ENCODE data around the gene SSR4. TPM values are rescaled to one million over a fixed set of nuclear protein-coding genes. Genes with fewer than 3 reads are reported as not detected.
A peak's percentile ranks its signal among the peaks of the same experiment; 100 is the strongest.

The SSR4 gene
- total RNA-seq, 1 donor from 2014 or later, result 168 TPM

DNA sequence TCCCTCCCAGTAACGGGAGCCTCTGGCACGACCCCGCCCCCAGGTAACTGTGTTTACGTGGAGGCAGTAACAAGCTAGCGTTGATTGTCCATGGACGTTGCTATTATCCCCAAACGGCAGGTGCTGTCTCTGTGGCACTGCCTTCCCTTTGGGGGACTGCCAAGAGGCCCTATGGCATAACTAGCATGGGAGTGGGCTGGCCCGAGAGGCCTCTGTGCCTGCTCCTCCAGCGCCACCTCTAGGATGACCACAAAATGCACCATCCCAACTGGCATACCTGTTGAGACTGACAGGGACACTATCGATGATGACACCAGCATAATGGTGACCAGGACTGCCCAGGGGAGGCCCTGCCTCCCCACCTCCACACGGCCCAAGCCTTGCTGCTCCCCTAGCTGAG is 12.2 kb upstream of the SSR4 start:
- peak; percentile 14 for ATAC-seq

DNA sequence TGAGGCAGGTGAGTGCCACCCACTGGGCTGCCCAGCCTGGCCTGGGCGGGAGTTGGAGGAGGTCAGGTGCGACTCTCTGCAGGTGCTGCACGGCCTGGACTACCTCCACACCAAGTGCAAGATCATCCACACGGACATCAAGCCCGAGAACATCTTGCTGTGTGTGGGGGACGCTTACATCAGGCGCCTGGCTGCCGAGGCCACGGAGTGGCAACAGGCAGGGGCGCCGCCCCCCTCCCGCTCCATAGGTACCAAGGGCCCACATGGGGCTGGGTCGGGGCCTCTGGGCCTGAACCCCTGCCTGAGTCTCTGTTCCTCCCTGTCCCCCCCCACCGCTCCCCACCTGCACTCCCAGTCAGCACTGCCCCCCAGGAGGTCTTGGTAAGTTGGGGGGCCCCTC is 11.6 kb upstream of the SSR4 start:
- ATAC-seq, result no peak

DNA sequence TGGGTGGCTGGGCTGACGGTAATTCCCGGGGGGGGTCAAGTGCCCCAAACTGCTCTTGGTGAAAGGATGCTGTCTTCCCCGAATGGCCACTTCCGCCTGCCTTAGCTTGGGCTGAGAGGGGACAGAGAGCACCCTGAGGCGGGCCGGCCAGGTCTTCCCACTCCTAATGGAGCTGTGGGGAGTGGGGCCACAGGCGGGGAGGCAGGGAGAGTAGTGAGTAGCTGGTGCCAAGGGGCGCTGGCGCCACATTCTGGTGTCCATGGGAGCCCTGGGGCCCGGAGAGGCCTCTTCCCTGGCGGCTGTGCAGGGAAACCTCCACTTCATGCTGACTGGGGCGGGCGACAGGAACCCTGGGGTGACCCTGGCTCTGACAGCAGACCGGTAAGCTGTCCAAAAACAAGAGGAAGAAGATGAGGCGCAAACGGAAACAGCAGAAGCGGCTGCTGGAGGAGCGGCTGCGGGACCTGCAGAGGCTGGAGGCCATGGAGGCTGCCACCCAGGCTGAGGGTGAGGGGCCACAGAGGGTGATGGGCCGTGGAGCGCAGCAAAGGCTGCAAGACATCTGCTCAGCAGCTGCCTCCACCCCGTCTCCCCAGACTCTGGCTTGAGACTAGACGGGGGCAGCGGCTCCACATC is 11.0 kb upstream of the SSR4 start:
- no peak for ATAC-seq

DNA sequence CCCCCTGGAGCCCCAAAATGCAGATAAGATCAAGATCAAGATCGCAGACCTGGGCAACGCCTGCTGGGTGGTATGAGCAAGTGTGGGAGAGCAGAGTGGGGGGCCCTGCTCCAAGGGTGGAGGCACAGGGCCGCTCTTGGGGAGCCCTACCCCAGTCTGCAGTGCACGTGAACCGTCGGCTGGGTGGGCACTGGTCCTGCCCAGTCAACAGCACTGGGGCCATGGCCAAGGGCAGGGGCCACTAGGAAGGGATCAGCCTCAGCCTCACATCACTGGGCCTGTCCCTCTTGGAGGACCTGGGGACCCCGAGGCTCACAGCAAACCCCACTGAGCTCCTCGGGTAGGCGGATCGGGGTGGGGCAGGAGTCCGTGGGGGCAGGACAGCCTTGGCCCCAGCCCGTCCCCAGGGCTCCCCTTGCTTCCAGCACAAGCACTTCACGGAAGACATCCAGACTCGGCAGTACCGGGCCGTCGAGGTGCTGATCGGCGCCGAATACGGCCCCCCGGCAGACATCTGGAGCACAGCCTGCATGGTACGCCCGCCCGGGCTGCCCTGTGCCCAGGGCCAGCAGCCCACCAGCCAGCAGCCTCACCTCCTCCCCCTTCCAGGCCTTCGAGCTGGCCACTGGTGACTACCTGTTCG is 10.0 kb upstream of the SSR4 start:
- ATAC-seq, result no peak

DNA sequence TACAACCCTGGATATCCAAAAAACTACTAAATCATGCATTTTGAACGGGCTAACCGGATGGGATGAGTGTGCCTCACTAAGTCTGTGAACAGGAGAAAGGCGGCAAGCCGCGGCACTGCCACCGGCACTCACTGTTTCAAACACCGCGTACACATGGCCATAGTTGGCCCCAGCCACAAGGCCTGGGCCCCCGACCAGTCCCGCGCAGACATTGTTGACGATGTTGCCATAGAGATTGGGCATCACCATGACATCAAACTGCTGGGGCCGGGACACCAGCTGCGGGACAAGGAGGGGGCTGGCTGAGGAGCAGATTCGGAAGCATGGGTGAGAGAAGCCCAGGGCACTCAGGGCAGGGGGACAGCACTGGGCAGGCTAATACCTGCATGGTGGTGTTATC is 7.8 kb upstream of the SSR4 start:
- ATAC-seq, result no peak

DNA sequence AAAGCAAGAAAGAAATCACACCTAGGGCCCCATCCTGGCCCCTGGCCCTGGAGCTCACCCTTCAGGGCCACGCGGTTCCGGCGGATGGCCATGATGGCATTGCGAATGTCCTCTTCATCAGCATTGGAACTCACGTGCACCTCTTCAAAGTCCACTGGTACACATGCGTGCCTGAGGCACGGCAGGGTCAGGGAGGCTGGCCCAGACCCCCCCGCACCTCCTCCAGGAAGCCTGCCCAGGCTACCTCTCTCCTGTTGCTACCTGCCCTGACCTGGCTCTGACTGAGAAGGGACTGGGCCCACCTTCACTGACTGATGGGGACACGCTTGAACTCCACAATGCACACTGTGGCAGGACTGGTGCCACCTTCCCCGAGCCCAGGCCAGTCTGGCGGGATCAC is 4.8 kb upstream of the SSR4 start:
- ATAC-seq, result no peak

DNA sequence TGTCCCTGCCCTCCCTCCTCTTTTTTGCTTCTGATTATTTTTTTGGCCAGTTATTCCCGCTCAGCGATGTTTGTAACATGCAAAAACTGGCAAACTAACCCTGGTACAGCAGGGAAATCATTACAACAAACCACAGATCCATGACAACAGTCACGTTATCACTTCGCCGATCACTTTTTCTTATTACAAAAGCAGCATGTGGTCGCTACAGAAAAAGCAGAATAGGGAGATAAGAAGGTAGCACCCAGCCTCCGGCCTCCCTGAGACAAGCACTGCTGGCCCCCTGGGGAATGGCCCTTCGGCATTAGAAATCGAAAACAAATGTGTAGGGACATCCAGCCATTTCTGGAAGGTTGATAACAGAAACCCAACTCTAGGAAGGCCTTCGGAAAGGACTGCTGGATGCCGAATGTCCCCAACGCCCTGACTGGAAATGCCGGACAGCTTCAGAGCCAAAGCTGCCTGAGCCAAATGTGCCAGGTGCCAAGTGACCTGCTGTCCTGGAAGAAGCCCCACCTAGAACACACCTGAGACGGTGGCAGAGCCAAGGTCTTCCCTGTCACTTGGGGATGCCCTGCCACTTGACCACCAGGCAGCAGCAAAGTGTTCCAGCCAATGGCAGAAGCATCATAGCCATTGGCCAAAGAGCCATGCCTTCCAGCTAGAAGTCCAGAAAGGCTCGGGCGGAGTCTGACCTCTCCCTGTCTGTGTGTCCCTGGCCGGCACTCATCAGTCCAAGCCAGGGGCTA is 3.2 kb upstream of the SSR4 start:
- ATAC-seq, result no peak

DNA sequence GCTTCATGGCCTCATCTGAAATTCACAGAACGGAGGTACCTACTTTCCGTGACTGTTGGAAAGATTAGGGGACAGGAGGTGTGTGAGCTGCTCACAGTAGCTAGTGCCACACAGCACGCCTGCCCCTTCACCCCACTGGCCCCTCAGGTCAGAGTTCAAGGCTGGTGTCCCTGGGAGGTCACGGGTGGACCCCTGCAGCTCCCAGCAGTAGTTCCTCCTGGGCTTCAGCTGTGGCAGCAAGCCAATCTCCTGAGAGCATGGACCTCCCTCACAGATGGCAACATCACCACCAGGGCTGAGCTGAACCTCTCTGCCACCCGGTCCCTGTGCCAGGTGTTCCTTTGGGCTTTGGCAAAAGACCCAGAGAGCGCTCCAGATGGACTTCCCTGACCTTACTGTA is 2.1 kb upstream of the SSR4 start:
- no peak for ATAC-seq

DNA sequence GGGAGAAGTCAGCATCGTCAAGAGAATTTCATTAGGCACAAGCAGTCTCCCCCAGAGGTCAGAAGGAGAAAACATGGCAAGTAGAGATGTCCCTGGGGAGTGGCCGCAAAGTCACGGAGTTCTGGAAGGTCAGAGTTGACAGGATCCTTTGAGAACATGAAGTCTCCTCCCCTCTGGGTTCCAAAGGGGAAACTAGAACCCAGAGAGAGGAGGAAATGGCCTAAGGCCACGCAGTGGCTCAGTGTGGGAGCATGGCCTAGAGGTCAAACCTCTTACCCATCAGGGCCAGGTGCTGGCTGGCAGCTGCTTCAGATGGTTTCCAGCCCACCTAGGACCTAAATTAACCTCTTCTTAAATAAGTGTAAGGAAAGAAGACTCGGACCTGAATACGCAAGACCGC is 1.2 kb upstream of the SSR4 start:
- ATAC-seq, result no peak

DNA sequence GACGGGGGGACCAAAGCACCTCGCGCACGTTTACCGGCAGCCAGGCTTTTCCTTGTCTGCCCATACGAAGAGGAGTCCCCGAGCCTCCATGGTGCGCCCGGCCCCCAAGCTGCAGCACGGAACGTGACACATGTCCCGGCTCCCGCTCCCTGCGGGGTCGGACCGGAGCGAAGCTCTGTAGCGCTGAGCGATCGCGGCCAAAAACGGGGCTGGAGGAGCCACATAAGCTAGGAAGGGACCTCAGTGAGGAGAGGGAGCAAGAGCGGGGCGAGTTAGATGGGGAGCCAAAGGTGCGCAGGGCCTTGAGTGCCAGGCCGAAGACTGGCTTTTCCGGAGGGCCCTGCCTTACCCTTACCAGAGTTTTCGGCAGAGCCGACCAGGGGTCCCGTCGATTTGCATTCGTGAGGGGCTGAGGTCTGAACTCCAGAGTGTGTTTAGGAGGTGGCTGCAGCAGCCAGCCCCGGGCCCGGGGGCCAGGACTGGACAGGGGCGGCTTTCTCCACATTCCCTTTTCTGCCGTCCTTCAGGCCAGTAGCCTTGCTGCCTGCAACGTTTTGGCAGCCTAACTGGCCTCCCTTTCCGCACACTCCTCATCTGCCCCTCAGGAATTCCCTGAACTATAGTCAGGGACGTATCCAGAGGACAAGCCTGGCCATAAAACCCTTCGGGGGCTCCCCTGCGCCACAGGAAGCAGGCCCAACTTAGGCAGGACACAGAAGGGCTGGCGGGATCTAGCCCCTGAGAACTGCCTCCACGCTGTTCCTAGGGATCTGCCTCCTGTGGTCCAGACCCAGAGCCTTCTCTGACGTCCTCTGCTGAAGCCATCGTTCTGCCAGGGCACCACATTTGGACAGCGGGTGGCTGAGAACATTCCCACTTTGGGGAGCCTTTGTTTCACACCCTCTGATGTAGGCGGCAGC is 689 bp downstream of the SSR4 start:
- ATAC-seq, result peak; percentile 7

DNA sequence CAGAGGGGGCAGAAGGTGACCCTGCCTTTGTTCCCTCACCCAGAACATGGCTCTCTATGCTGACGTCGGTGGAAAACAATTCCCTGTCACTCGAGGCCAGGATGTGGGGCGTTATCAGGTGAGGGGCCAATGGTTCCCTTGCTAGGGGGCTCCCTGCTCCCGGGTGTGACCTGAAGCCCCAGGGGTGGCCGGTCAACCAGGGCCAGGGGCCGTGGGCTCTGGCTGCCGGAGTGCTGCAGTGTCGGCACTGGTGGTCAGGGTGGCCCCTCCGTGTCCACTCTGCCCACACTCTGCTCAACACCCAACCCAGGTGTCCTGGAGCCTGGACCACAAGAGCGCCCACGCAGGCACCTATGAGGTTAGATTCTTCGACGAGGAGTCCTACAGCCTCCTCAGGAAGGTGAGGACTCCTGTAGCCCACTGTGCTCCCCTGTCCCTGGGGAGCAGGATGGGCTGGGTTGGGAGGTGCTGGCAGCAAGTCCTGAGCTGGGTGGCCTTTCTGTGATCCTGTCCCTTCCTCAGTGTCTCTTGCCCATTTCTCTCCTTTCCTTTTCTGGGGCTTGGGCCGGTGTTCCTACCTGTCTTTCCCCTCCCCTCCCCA is 3.0 kb downstream of the SSR4 start:
- no peak for ATAC-seq

DNA sequence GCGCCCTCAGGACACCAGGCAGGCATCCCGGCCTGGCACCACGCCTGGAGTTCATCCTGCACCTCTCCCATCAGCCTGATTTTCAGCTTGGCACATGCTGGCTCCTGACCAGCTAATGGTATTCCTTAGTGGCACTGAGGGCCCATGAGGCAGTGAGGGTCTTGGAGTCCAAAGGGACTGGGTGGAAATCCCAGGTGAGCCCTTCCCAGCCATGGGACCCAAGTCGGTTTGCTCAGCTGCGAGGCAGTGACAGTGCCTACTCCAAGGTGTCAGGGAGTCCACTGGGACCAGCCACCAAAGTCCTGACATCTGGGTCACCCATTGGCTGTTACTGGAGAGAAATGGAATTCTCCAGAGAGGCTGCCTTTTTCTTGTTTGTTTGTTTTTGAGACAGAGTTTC is 4.9 kb downstream of the SSR4 start:
- no peak for ATAC-seq

DNA sequence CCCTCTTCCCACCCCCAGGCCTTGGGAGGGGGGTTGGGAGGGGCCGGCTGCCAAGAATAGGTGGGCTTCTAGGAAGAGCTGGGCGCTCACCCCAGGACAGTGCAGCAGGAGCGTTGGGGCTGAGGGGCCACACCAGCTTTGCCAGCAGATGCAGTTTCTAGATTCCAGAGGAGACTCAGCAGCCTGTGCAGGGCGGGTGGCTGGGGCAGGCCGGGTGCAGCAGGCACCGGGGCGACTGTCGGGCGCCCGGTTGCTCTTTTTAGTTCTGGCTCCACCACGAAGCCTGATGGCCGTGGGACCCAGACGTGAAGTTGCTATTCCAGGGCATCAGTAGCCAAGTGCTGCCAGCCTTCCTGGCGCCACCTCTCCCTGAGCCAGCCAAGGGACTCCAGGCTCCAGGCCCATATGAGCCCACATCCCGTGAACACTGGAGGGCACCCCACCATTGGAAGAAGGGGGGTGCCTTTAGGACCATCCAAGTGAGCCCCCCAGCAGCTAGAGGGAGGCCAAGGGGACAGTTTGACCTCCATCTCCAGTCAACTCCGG is 5.8 kb downstream of the SSR4 start:
- ATAC-seq, result no peak

DNA sequence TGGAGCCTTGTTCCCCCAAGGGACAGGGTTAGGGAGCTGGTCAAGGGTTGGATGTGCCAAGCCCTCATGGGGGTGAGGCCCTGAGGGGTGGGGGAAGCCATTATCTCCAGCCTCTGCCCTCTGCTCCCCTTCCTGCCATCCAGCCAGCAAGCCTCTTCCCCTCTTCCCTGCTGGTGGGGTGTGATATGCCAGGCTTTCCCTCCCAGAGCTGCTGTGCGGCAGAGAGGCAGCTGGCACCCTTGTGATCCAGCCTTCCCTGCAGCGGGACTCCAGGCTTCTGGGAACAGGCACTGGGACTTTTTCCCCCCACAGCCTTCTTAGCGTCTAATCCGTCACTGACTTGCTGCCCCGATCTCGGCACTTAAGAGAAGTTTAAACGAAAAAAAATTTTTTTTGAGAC is 6.3 kb downstream of the SSR4 start:
- no peak for ATAC-seq

DNA sequence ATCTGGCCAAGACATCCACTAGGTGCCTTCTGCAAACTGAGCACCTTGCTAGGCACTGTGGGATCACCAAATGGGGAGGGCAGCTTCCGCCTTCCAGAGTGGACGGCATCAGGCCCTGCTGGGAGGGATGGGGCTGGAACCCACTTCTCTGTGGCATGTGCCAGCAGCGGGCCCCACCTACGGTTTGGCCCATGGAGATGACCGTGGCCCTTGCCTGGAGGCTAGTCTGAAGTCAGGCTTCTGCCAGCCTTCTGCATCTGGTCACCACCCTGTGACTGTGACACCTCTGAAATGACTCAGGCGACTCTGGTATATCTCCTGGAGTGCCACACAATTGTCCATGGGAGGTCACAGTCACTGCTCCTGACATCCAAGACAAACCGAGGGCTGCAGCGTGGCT is 7.2 kb downstream of the SSR4 start:
- no peak for ATAC-seq

DNA sequence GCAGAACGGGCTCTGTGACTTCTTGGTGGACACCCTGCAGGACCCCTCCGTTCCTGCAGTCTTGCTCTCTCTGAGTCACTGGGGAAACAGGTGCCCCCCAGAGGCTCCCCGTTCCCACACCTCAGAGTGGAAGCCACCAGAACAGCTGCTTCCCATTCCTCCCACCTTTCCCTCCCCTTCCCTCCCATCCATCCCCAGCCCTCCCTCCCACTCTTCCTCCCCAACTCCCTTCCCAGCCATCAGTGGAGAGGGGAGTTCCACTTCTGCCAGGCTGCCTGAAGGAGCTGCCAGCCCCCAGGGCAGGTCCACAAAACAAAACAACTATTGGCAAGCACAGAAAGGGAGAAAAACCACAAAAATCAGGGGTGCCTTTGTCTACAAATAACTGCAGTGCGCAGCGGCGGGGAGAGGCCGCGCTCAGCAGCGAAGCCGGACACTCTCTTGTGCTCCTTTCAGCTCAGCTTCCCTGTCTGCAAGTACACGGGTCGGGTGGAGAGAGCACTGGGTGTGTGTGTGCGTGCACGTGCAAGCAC is 8.1 kb downstream of the SSR4 start:
- ATAC-seq, result no peak

DNA sequence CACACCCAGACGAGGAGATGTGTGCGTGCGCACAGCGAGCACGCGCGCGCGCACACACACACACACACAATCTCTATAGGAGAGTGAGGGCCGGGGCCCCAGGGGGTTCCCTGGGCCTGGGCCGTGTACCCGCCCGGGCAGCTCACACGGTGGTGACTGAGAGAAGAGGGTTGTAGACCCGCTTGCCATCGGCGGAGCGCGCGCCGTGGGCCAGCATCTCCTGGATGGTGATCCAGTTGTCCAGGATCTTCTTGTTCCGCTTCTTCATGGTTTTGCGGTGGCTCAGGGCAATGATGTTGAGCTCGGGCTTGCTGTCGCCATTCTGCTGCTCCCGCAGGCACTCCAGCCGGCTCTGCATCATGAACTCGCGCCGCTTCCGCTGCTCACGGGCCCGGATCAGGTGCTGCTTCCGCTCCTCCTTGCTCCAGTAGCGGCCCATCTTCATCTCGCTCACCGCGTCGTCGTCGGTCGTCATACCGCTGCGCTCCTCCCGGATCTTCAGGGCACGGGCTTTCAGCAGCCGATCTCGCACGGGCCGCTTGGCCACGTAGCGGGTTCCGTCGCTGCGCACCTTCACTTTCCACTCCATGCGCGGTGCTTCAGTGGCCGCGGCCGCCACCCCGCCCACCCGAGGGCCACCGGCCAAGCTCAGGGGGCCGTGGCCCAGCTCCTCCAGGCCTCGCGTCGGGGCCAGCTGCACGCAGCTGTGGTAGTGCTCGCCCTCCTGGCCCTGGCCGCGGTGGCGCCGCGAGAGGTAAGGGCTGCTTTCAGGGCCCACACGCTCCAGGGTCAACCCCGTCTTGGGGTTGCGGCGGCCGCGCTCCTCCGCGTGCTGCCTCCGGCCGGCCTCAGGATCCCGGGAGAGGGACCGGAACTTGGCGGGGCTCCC is 9.0 kb downstream of the SSR4 start:
- no peak for ATAC-seq

DNA sequence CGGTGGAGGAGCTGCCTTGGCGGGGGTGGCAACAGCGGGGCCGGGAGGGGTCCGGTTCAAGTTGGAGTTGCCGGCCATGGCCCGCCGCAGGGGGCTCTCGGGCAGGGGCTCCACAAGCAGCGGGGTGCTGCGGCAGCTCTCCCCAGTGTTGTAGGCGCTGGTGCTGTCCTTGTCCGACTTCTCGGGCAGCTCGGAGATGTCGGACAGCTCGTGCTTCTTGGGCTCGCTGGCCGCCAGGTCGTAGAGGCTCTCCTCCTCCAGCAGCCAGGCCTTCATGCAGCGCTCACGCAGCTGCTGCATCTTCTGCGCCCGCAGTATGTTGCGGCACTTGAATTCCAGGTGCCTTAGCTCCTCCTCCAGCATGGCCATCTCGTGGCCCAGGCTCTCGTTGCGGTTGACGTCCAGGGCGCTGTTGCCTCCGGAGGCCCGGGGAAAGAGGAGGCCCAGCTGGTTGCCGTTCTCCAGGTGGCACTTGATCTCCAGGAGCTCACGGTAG is 9.7 kb downstream of the SSR4 start:
- no peak for ATAC-seq

DNA sequence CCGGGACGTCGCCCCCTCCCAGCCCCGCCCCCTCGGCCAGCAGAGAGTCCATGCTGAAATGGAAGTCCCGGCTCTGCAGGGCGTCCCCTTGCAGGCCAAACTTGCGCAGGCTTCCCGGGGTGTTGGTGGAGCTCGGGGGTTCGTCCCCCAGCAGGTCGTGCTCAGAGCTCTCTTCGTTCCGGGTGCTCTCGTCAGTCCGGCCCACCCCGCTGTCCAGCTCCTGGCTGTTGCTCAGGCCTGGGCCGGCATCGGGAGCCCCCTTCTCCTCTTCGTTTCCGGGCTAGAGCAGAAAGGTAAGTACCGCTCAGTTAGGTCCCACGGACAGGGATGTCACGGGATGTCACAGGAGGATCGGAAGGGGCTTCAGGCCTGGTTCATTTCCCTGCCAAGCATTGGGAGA is 10.2 kb downstream of the SSR4 start:
- ATAC-seq, result no peak

DNA sequence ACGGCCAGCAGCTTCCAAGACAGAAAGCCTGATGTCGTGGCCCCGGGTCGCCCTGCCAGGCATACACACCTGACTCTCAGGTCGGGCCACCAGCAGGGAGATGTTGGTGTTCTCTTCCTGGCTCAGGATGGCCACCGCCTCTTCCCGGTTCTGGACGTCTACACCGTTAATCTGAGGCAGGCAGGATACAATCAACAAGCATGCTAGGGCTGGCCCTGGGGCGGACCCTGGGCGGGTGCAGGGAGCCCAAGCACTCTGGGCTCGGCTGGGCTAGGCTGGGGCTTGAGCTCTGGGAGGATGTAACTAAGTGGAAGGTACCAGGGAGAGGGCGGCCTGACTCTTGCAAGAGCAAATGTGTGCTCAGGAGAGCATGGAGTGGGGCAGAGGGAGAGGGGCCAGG is 11.0 kb downstream of the SSR4 start:
- peak; percentile 82 for ATAC-seq
